Stimulated activated naive B cell treated with anti-CD40 and anti-IgM and Interleukin-4, amounts not matched to agents 10 μg/mL and 1 μg/mL and 100 μg/mL, for 72 hours (primary cell): ENCODE results near the gene GNL3.

Source experiments
- ATAC-seq, 2 donors: fragments of 150-1000 bp; cut with Tn5 transposase; replicated peaks; 2 replicates each; pipeline ENCODE4 v1.10.0; 2021; ENCODE audit warnings: moderate library complexity in 1 of 2
- DNase-seq: peaks from one replicate; pipeline ENCODE4 v3.0.0; 2021
- H3K27ac Mint-ChIP-seq: one replicate; pipeline ENCODE4 v1.8.0; 2022; ENCODE audit warnings: mild to moderate bottlenecking, mixed read lengths
- H3K27me3 Mint-ChIP-seq, 2 donors: one replicate each; pipeline ENCODE4 v1.8.0; 2022; ENCODE audit warnings: mixed read lengths in 2 of 2
- H3K36me3 Mint-ChIP-seq, 2 donors: one replicate each; pipeline ENCODE4 v1.8.0; 2022; ENCODE audit warnings: mixed read lengths in 2 of 2, mild to moderate bottlenecking in 1 of 2
- H3K4me1 Mint-ChIP-seq, 2 donors: one replicate each; pipeline ENCODE4 v1.8.0; 2022; ENCODE audit warnings: mixed read lengths in 2 of 2, mild to moderate bottlenecking in 1 of 2
- H3K4me3 Mint-ChIP-seq, 2 donors: one replicate each; pipeline ENCODE4 v1.8.0; 2022; ENCODE audit warnings: mild to moderate bottlenecking in 2 of 2, mixed read lengths in 2 of 2, moderate library complexity in 1 of 2
- H3K9me3 Mint-ChIP-seq, 2 donors: one replicate each; pipeline ENCODE4 v1.8.0; 2022; ENCODE audit warnings: mixed read lengths in 2 of 2, mild to moderate bottlenecking in 1 of 2

The GNL3 gene

GRCh38 chr3:52678265-52679198, 7.3 kb upstream of the GNL3 start:
- Mint-ChIP-seq H3K4me3 (no peak overlapping the region), H3K27ac (no peak overlapping the region), H3K4me1 (peaks cover 10 to 37% of the 10 kb centered on the region in 2 donors), H3K9me3 (no peaks in the 10 kb centered on the region), H3K36me3 (peaks cover 44 to 48% of the 10 kb centered on the region in 2 donors), H3K27me3 (no peaks in the 10 kb centered on the region)
- ATAC-seq (no peak), DNase-seq (no peak)

- no peaks in the 10 kb centered on the region for H3K27me3 Mint-ChIP-seq
- no peak overlapping the region for H3K27ac Mint-ChIP-seq
- peaks cover 44 to 48% of the 10 kb centered on the region in 2 donors for H3K36me3 Mint-ChIP-seq
- no peak overlapping the region for H3K4me3 Mint-ChIP-seq
- no peak for ATAC-seq
- no peak for DNase-seq
- no peaks in the 10 kb centered on the region for H3K9me3 Mint-ChIP-seq
- peaks cover 10 to 37% of the 10 kb centered on the region in 2 donors for H3K4me1 Mint-ChIP-seq
These were observed 6.7 kb upstream of the GNL3 start for GRCh38 chr3:52679199-52679538.

- Mint-ChIP-seq H3K4me1 (peaks cover 10 to 43% of the 10 kb centered on the region in 2 donors), H3K36me3 (peaks cover 42 to 46% of the 10 kb centered on the region in 2 donors), H3K27ac (peak overlapping the region; percentile 37), H3K9me3 (no peaks in the 10 kb centered on the region), H3K4me3 (no peak overlapping the region), H3K27me3 (no peaks in the 10 kb centered on the region)
- no peak for ATAC-seq
- no peak for DNase-seq
These were observed 6.0 kb upstream of the GNL3 start for GRCh38 chr3:52679811-52680210.

- ATAC-seq (peak in 1 of 2 donors; percentile 7), DNase-seq (no peak)
- peak overlapping the region; percentile 73 for H3K27ac Mint-ChIP-seq
- no peaks in the 10 kb centered on the region for H3K9me3 Mint-ChIP-seq
- H3K27me3 Mint-ChIP-seq: no peaks in the 10 kb centered on the region
- H3K4me1 Mint-ChIP-seq: peaks cover 11 to 46% of the 10 kb centered on the region in 2 donors
- H3K36me3 Mint-ChIP-seq: peaks cover 30 to 41% of the 10 kb centered on the region in 2 donors
- peak overlapping the region in 1 of 2 donors; percentile 14 for H3K4me3 Mint-ChIP-seq
These were observed 4.2 kb upstream of the GNL3 start for GRCh38 chr3:52681596-52681995.

GRCh38 chr3:52682016-52682415, 3.8 kb upstream of the GNL3 start:
- peak; percentile 45 for DNase-seq
- peaks cover 11 to 50% of the 10 kb centered on the region in 2 donors for H3K4me1 Mint-ChIP-seq
- H3K36me3 Mint-ChIP-seq: peaks cover 26 to 38% of the 10 kb centered on the region in 2 donors
- H3K4me3 Mint-ChIP-seq: peak overlapping the region; percentile 14 to 35
- ATAC-seq: peak; percentile 26 to 61
- H3K27me3 Mint-ChIP-seq: no peaks in the 10 kb centered on the region
- no peaks in the 10 kb centered on the region for H3K9me3 Mint-ChIP-seq
- peak overlapping the region; percentile 86 for H3K27ac Mint-ChIP-seq

- Mint-ChIP-seq H3K27ac (no peak overlapping the region), H3K27me3 (no peaks in the 10 kb centered on the region), H3K4me3 (peak overlapping the region in 1 of 2 donors; percentile 6), H3K36me3 (peaks cover 18 to 38% of the 10 kb centered on the region in 2 donors), H3K9me3 (no peaks in the 10 kb centered on the region), H3K4me1 (peaks cover 13 to 61% of the 10 kb centered on the region in 2 donors)
- DNase-seq (no peak), ATAC-seq (no peak)
These were observed 2.2 kb upstream of the GNL3 start for GRCh38 chr3:52683611-52684010.

- H3K4me3 Mint-ChIP-seq: peak overlapping the region; percentile 85 to 95
- H3K4me1 Mint-ChIP-seq: peaks cover 13 to 56% of the 10 kb centered on the region in 2 donors
- H3K36me3 Mint-ChIP-seq: peaks cover 12 to 38% of the 10 kb centered on the region in 2 donors
These were observed 1.6 kb upstream of the GNL3 start for GRCh38 chr3:52684184-52684583.

GRCh38 chr3:52685285-52685708, 535 bp upstream of the GNL3 start:
- DNase-seq: peak; percentile 74
- no peaks in the 10 kb centered on the region for H3K27me3 Mint-ChIP-seq
- H3K36me3 Mint-ChIP-seq: peaks cover 11 to 36% of the 10 kb centered on the region in 2 donors
- ATAC-seq: peak; percentile 81 to 88
- H3K4me3 Mint-ChIP-seq: peak overlapping the region; percentile 85 to 95
- H3K9me3 Mint-ChIP-seq: no peaks in the 10 kb centered on the region
- H3K4me1 Mint-ChIP-seq: peaks cover 13 to 55% of the 10 kb centered on the region in 2 donors
- H3K27ac Mint-ChIP-seq: peak overlapping the region; percentile 98

More at GRCh38 chr3:52684184-52684583, 1.6 kb upstream of the GNL3 start:
- H3K27me3 Mint-ChIP-seq: no peaks in the 10 kb centered on the region
- H3K9me3 Mint-ChIP-seq: no peaks in the 10 kb centered on the region
- no peak overlapping the region for H3K27ac Mint-ChIP-seq
- DNase-seq (no peak), ATAC-seq (no peak)

- no peaks in the 10 kb centered on the region for H3K27me3 Mint-ChIP-seq
- H3K27ac Mint-ChIP-seq: no peak overlapping the region
- peaks cover 8 to 47% of the 10 kb centered on the region in 2 donors for H3K4me1 Mint-ChIP-seq
- peaks cover 18 to 44% of the 10 kb centered on the region in 2 donors for H3K36me3 Mint-ChIP-seq
- no peak for ATAC-seq
- no peak for DNase-seq
- no peaks in the 10 kb centered on the region for H3K9me3 Mint-ChIP-seq
- H3K4me3 Mint-ChIP-seq: no peak overlapping the region
These were observed 2.4 kb downstream of the GNL3 start for GRCh38 chr3:52688266-52688665.

- Mint-ChIP-seq H3K4me3 (no peak overlapping the region), H3K4me1 (peaks cover 14 to 54% of the 10 kb centered on the region in 2 donors), H3K27ac (peak overlapping the region; percentile 48), H3K36me3 (peaks cover 25 to 52% of the 10 kb centered on the region in 2 donors), H3K9me3 (no peaks in the 10 kb centered on the region), H3K27me3 (no peaks in the 10 kb centered on the region)
- no peak for ATAC-seq
- DNase-seq: no peak
These were observed 3.3 kb downstream of the GNL3 start for GRCh38 chr3:52689151-52689550.

- DNase-seq (no peak), ATAC-seq (no peak)
- Mint-ChIP-seq H3K4me3 (no peak overlapping the region), H3K27ac (peak overlapping the region; percentile 34), H3K36me3 (peaks cover 26 to 62% of the 10 kb centered on the region in 2 donors), H3K4me1 (peaks cover 14 to 57% of the 10 kb centered on the region in 2 donors), H3K9me3 (no peaks in the 10 kb centered on the region), H3K27me3 (no peaks in the 10 kb centered on the region)
These were observed 4.7 kb downstream of the GNL3 start for GRCh38 chr3:52690560-52690959.

GRCh38 chr3:52693071-52693470, 7.2 kb downstream of the GNL3 start:
- DNase-seq: no peak
- H3K27ac Mint-ChIP-seq: peak overlapping the region; percentile 75
- peaks cover 15 to 59% of the 10 kb centered on the region in 2 donors for H3K4me1 Mint-ChIP-seq
- no peak for ATAC-seq
- no peaks in the 10 kb centered on the region for H3K9me3 Mint-ChIP-seq
- H3K4me3 Mint-ChIP-seq: no peak overlapping the region
- H3K36me3 Mint-ChIP-seq: peaks cover 30 to 56% of the 10 kb centered on the region in 2 donors
- H3K27me3 Mint-ChIP-seq: no peaks in the 10 kb centered on the region

GRCh38 chr3:52694528-52695189, 8.8 kb downstream of the GNL3 start:
- DNase-seq (no peak), ATAC-seq (no peak)
- peaks cover 15 to 53% of the 10 kb centered on the region in 2 donors for H3K4me1 Mint-ChIP-seq
- H3K36me3 Mint-ChIP-seq: peaks cover 25 to 43% of the 10 kb centered on the region in 2 donors
- H3K27ac Mint-ChIP-seq: no peak overlapping the region
- H3K9me3 Mint-ChIP-seq: no peaks in the 10 kb centered on the region
- no peaks in the 10 kb centered on the region for H3K27me3 Mint-ChIP-seq
- no peak overlapping the region for H3K4me3 Mint-ChIP-seq

GRCh38 chr3:52695798-52696671, 10.2 kb downstream of the GNL3 start:
- DNase-seq (no peak), ATAC-seq (no peak)
- Mint-ChIP-seq H3K9me3 (no peaks in the 10 kb centered on the region), H3K36me3 (peaks cover 18 to 38% of the 10 kb centered on the region in 2 donors), H3K4me1 (peaks cover 11 to 45% of the 10 kb centered on the region in 2 donors), H3K4me3 (no peak overlapping the region), H3K27me3 (no peaks in the 10 kb centered on the region), H3K27ac (peak overlapping the region; percentile 37)
